ENCODE data around the gene YY1. TPM values are rescaled to one million over a fixed set of nuclear protein-coding genes. Genes with fewer than 3 reads are reported as not detected.
"Not testable (repeated sequence)": the region's sequence is repeated elsewhere in the genome, so short reads cannot be mapped to it uniquely, and the experiment has no call there.

YY1 gene
- polyA plus RNA-seq, 4 donors = 24.0 to 80.2 (median 27.7) TPM

DNA sequence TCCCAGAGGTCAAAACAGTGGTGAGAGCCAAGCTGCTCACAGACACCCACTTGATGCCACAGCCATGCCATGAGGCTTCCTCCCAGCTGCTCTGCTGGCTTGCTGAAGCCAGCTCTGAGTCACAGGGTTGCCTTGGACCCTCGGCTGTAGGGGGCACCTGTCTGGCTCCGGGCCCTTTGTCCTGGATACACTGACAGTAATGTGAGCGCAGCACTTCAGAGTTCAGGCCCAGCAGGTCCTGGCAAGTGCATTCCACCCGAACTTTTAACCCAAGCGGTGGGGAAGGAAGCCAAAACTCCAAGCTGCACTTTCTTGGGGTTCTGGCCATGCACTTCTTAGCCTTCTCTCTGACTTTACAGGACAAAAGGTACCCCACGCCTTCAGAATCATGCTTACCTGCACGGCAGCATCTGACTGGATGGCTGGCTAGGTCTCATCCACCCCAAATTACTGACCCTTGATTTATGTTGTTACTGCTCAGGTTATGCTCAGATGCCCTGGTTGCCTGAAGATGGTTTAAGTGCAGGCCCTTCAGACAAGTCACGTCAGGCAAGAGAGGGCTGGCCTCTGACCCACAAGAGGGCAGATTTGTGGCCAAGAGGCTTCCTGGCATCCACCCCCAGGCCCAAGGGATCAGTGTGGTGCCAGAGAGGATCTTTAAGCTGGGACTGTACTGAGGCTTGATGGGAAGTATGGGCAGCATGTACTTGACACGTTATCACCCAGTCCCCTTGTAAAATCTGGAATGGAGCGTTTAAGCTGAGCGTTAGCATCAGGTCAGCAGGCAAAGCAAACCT lies 42.5 kb downstream of the YY1 start:
- Histone ChIP-seq H3K27me3 (ENCODE audit: control insufficient read depth in 3 of 3, insufficient read depth in 3 of 3, low read length in 3 of 3) (no peaks in the 10 kb centered on the region), H3K36me3 (ENCODE audit: control insufficient read depth in 3 of 3, insufficient read depth in 2 of 3, low read depth in 1 of 3, low read length in 3 of 3) (peaks cover 0 to 39% (median 3%) of the 10 kb centered on the region in 3 donors), H3K4me3 (ENCODE audit: low read depth in 1 of 3, low read length in 3 of 3) (no peak overlapping the region), H3K9me3 (ENCODE audit: control insufficient read depth in 2 of 2, insufficient read depth in 1 of 2, low read depth in 1 of 2, low read length in 1 of 2) (no peaks in the 10 kb centered on the region), H3K4me1 (ENCODE audit: control insufficient read depth in 3 of 3, insufficient read depth in 2 of 3, low read depth in 1 of 3, low read length in 2 of 3) (peaks cover 0 to 14% (median 2%) of the 10 kb centered on the region in 3 donors), H3K27ac (ENCODE audit: low read depth in 1 of 3, low read length in 2 of 3) (no peak overlapping the region)
- DNase-seq (no peak), FAIRE-seq (no peak)
- 76 to 81% (median 81%) methylated on average over 11 of the region's 11 CpGs for WGBS, 3 donors

DNA sequence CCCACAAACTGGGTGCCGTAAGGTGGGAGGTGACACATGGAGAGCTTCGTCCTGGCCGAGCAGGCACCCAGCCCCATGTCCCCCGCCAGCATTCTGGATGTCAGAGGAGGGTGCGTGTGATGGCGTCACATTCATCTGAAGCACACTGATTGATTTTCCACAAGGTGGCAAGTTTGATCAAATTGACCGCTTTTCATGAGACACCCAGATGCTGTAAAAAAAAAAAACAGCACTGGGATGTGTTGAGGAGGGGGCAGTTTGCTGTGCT lies 43.1 kb downstream of the YY1 start:
- Histone ChIP-seq H3K27ac (ENCODE audit: low read depth in 1 of 3, low read length in 2 of 3) (no peak overlapping the region), H3K4me3 (ENCODE audit: low read depth in 1 of 3, low read length in 3 of 3) (no peak overlapping the region), H3K36me3 (ENCODE audit: control insufficient read depth in 3 of 3, insufficient read depth in 2 of 3, low read depth in 1 of 3, low read length in 3 of 3) (peaks cover 0 to 36% (median 3%) of the 10 kb centered on the region in 3 donors), H3K27me3 (ENCODE audit: control insufficient read depth in 3 of 3, insufficient read depth in 3 of 3, low read length in 3 of 3) (no peaks in the 10 kb centered on the region), H3K4me1 (ENCODE audit: control insufficient read depth in 3 of 3, insufficient read depth in 2 of 3, low read depth in 1 of 3, low read length in 2 of 3) (peaks cover 0 to 16% (median 2%) of the 10 kb centered on the region in 3 donors), H3K9me3 (ENCODE audit: control insufficient read depth in 2 of 2, insufficient read depth in 1 of 2, low read depth in 1 of 2, low read length in 1 of 2) (no peaks in the 10 kb centered on the region)
- 93 to 96% (median 95%) methylated on average over 7 of the region's 7 CpGs for WGBS, 3 donors
- no peak for FAIRE-seq
- no peak for DNase-seq

- no peak for DNase-seq
- H3K4me1 ChIP-seq (ENCODE audit: control insufficient read depth in 3 of 3, insufficient read depth in 2 of 3, low read depth in 1 of 3, low read length in 2 of 3) = peaks cover 0 to 17% (median 2%) of the 10 kb centered on the region in 3 donors
- no peak for FAIRE-seq
Observed at GRCh38 chr14:100282766-100283419, 43.9 kb downstream of the YY1 start.

DNA sequence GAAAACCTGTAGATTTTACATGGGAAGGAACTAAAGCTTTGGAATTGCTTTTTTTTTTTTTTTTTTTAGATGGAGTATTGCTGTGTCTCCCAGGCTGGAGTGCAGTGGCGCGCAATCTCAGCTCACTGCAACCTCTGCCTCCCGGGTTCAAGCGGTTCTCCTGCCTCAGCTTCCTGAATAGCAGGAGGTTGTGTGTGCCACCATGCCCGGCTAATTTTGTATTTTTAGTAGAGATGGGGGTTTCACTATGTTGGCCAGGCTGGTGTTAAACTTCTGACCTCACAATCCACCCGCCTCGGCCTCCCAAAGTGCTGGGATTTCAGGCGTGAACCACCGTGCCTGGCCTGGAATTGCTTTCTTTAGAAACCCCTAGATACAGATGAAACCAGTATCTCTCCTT lies 44.5 kb downstream of the YY1 start:
- not testable (repeated sequence) for H3K27me3 ChIP-seq (ENCODE audit: control insufficient read depth in 3 of 3, insufficient read depth in 3 of 3, low read length in 3 of 3); DNase-seq; FAIRE-seq; H3K9me3 ChIP-seq (ENCODE audit: control insufficient read depth in 2 of 2, insufficient read depth in 1 of 2, low read depth in 1 of 2, low read length in 1 of 2); H3K27ac ChIP-seq (ENCODE audit: low read depth in 1 of 3, low read length in 2 of 3); H3K4me3 ChIP-seq (ENCODE audit: low read depth in 1 of 3, low read length in 3 of 3)
- WGBS, 3 donors = 93 to 95% (median 93%) methylated on average over 9 of the region's 9 CpGs
- H3K36me3 ChIP-seq (ENCODE audit: control insufficient read depth in 3 of 3, insufficient read depth in 2 of 3, low read depth in 1 of 3, low read length in 3 of 3) = peaks cover 0 to 32% (median 0%) of the 10 kb centered on the region in 3 donors
- H3K4me1 ChIP-seq (ENCODE audit: control insufficient read depth in 3 of 3, insufficient read depth in 2 of 3, low read depth in 1 of 3, low read length in 2 of 3) = peaks cover 0 to 17% (median 2%) of the 10 kb centered on the region in 3 donors

More at GRCh38 chr14:100282766-100283419, 43.9 kb downstream of the YY1 start:
- Histone ChIP-seq H3K9me3 (ENCODE audit: control insufficient read depth in 2 of 2, insufficient read depth in 1 of 2, low read depth in 1 of 2, low read length in 1 of 2) (no peaks in the 10 kb centered on the region), H3K27ac (ENCODE audit: low read depth in 1 of 3, low read length in 2 of 3) (no peak overlapping the region), H3K27me3 (ENCODE audit: control insufficient read depth in 3 of 3, insufficient read depth in 3 of 3, low read length in 3 of 3) (no peaks in the 10 kb centered on the region), H3K4me3 (ENCODE audit: low read depth in 1 of 3, low read length in 3 of 3) (no peak overlapping the region), H3K36me3 (ENCODE audit: control insufficient read depth in 3 of 3, insufficient read depth in 2 of 3, low read depth in 1 of 3, low read length in 3 of 3) (peaks cover 0 to 32% (median 0%) of the 10 kb centered on the region in 3 donors)
- WGBS, 3 donors = 83 to 89% (median 89%) methylated on average over 9 of the region's 9 CpGs

GRCh38 chr14:100283984-100284881 lies 45.3 kb downstream of the YY1 start:
- WGBS, 3 donors = 65% methylated on average over 26 of the region's 26 CpGs
- H3K9me3 ChIP-seq (ENCODE audit: control insufficient read depth in 2 of 2, insufficient read depth in 1 of 2, low read depth in 1 of 2, low read length in 1 of 2) = no peaks in the 10 kb centered on the region
- H3K27ac ChIP-seq (ENCODE audit: low read depth in 1 of 3, low read length in 2 of 3) = peak overlapping the region in 1 of 3 donors; percentile 25
- FAIRE-seq (no peak), DNase-seq (no peak)
- H3K36me3 ChIP-seq (ENCODE audit: control insufficient read depth in 3 of 3, insufficient read depth in 2 of 3, low read depth in 1 of 3, low read length in 3 of 3) = peaks cover 0 to 35% (median 0%) of the 10 kb centered on the region in 3 donors
- peak overlapping the region in 1 of 3 donors; percentile 61 for H3K4me3 ChIP-seq (ENCODE audit: low read depth in 1 of 3, low read length in 3 of 3)
- peaks cover 0 to 17% (median 0%) of the 10 kb centered on the region in 3 donors for H3K4me1 ChIP-seq (ENCODE audit: control insufficient read depth in 3 of 3, insufficient read depth in 2 of 3, low read depth in 1 of 3, low read length in 2 of 3)
- H3K27me3 ChIP-seq (ENCODE audit: control insufficient read depth in 3 of 3, insufficient read depth in 3 of 3, low read length in 3 of 3) = no peaks in the 10 kb centered on the region

GRCh38 chr14:100285021-100285912 lies 46.3 kb downstream of the YY1 start:
- Histone ChIP-seq H3K27me3 (ENCODE audit: control insufficient read depth in 3 of 3, insufficient read depth in 3 of 3, low read length in 3 of 3) (no peaks in the 10 kb centered on the region), H3K4me1 (ENCODE audit: control insufficient read depth in 3 of 3, insufficient read depth in 2 of 3, low read depth in 1 of 3, low read length in 2 of 3) (peaks cover 0 to 18% (median 0%) of the 10 kb centered on the region in 3 donors), H3K4me3 (ENCODE audit: low read depth in 1 of 3, low read length in 3 of 3) (peak overlapping the region; percentile 61 to 81 (median 66)), H3K36me3 (ENCODE audit: control insufficient read depth in 3 of 3, insufficient read depth in 2 of 3, low read depth in 1 of 3, low read length in 3 of 3) (peaks cover 0 to 31% (median 0%) of the 10 kb centered on the region in 3 donors), H3K27ac (ENCODE audit: low read depth in 1 of 3, low read length in 2 of 3) (peak overlapping the region; percentile 79 to 86 (median 83)), H3K9me3 (ENCODE audit: control insufficient read depth in 2 of 2, insufficient read depth in 1 of 2, low read depth in 1 of 2, low read length in 1 of 2) (no peaks in the 10 kb centered on the region)
- DNase-seq (peak; percentile 65 to 90), FAIRE-seq (no peak)
- WGBS, 3 donors = 1% methylated on average over 48 to 82 of the region's 82 CpGs

GRCh38 chr14:100285913-100286400 lies 47.0 kb downstream of the YY1 start:
- H3K27ac ChIP-seq (ENCODE audit: low read depth in 1 of 3, low read length in 2 of 3) = peak overlapping the region in 2 of 3 donors; percentile 83 to 86
- FAIRE-seq (no peak), DNase-seq (no peak)
- H3K9me3 ChIP-seq (ENCODE audit: control insufficient read depth in 2 of 2, insufficient read depth in 1 of 2, low read depth in 1 of 2, low read length in 1 of 2) = no peaks in the 10 kb centered on the region
- H3K36me3 ChIP-seq (ENCODE audit: control insufficient read depth in 3 of 3, insufficient read depth in 2 of 3, low read depth in 1 of 3, low read length in 3 of 3) = peaks cover 0 to 34% (median 0%) of the 10 kb centered on the region in 3 donors
- H3K27me3 ChIP-seq (ENCODE audit: control insufficient read depth in 3 of 3, insufficient read depth in 3 of 3, low read length in 3 of 3) = no peaks in the 10 kb centered on the region
- 21 to 38% (median 34%) methylated on average over 4 to 13 of the region's 13 CpGs for WGBS, 3 donors
- peaks cover 0 to 25% (median 0%) of the 10 kb centered on the region in 3 donors for H3K4me1 ChIP-seq (ENCODE audit: control insufficient read depth in 3 of 3, insufficient read depth in 2 of 3, low read depth in 1 of 3, low read length in 2 of 3)
- H3K4me3 ChIP-seq (ENCODE audit: low read depth in 1 of 3, low read length in 3 of 3) = peak overlapping the region in 2 of 3 donors; percentile 61 to 81
